Astrocyte of the hippocampus (primary cell): ENCODE results near the gene CTAGE8.
"Not testable (repeated sequence)": the region's sequence is repeated elsewhere in the genome, so short reads cannot be mapped to it uniquely, and the experiment has no call there.

Source experiments
- DNase-seq: peaks from one replicate; pipeline ENCODE4 v3.0.0; 2011; ENCODE audit warnings: low read depth, low spot score

The CTAGE8 gene

GRCh38 chr7:144269188-144269587 lies at the start of gene CTAGE8:
TSS of gene CTAGE8 (minus strand) at chr7:144269288. CDS start at chr7:144269250, 38 bp downstream.
- not testable (repeated sequence) for DNase-seq

GRCh38 chr7:144317537-144317936 lies 48.4 kb upstream of the CTAGE8 start:
- DNase-seq: not testable (repeated sequence)

- not testable (repeated sequence) for DNase-seq
These were observed 42.9 kb upstream of the CTAGE8 start, which contains the start of gene OR2A1 for GRCh38 chr7:144311872-144312469. TSS of gene OR2A1 (plus strand) at chr7:144312419. CDS start at chr7:144318125, 5,706 bp downstream.

DNA sequence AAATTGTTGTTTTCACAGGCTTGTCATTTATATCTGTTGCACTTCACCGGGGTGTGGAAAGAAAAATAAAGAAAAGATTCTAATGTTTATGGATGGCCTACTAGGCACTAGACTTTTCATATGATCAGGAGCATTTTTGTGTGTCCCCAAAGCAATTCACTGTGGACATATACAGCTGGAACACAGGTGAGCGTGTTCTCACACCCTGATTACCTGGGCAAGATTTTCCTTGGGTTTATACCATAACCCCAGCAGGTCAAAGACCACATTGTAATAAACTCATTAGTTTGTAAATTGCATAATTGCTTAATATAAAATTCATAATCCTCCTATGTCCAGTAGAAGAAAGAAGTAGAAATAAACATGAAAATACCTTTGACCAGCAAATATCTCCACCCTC lies 42.1 kb upstream of the CTAGE8 start:
- DNase-seq: not testable (repeated sequence)

GRCh38 chr7:144309702-144310101 lies 40.6 kb upstream of the CTAGE8 start:
- DNase-seq: not testable (repeated sequence)

- not testable (repeated sequence) for DNase-seq
These were observed 36.1 kb upstream of the CTAGE8 start for GRCh38 chr7:144305156-144305555.

DNA sequence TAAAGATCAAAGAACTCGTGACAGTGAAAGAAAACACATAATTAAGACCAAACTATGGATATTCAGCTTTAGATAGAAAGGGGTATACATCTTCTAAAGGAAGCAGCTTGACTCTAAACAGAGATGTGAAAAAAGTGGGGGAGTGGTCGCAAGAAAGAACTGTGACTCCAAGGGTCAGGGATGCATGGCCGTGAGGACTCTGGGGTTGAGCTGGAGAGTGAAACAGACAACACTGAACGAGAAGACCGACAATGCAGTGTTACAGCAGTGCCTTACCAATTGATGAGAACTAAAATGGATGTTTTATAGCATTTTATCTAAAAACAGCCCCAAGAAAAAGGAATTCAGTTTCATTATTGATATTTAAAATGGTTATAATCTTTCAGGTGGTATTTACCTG lies 34.5 kb upstream of the CTAGE8 start:
- DNase-seq: not testable (repeated sequence)

- not testable (repeated sequence) for DNase-seq
These were observed 33.7 kb upstream of the CTAGE8 start for GRCh38 chr7:144302578-144303303.

DNA sequence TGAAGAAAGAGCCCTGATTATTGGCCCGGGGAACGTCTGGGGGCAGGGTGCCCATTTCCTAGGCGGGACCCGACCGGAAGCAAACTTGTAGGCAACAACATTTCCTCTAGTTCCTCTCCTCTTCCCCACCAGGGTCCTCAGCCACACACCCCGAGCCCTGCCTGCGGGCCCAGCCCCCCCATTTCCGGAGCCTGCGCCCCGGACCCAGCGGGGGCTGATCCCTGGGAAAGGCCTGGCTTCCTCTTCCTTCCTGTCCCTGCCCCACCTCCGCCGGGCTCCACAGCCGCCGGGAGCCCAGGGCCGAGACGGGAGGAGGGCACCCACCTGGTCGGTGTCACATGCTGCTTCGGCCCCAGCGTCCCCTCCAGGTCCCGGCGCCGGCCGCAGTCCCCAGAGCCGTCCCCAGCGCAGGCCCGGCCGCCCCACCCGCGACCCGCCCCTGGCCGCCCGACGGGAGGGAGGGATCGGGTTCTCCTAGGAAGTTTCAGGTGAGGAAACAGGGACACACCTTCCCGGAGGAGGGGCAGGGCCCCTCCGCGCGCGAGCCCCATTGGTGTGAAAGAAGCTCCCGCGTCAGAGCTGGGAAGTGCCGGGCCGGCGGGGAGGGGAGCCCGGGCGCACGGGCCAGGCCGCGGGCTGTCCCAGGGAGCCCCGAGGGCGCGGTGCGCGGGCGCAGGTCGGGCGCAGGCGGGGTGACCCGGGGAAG lies 24.9 kb upstream of the CTAGE8 start:
- DNase-seq: not testable (repeated sequence)

DNA sequence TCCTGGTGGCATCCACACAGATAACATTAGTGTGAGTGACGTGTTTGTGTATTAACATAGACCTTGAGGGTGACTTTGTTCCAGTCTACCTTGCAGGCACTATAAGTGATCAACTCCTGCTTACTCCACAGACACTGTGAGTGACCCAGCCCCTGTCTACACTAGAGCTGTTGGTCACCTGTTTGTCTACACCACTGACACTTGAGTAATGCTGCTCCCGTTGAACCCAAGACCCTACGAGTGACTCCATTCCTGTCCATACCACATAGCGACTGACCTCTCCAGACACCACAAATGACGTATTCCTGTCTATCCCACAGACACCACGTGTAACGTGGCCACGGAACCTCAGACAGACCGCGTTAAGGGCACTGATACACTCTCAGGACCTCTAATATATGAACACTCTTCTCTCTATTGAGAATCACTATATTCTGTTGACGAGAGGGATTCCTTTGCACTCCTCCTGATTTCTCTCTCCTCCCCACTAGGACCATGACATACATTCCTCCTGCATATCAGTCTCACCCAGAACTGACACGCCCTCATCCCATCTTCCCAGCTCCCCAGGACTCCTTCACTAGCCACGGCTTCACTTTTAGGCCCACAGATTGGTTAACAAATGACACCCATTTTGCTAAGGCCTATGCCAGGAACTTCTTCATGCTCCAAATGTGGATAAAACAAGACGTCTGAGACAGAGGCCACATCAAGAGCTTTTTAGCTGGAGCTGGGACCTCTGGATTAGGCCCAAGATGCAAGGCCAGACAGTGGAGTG lies 23.5 kb upstream of the CTAGE8 start:
- not testable (repeated sequence) for DNase-seq

DNA sequence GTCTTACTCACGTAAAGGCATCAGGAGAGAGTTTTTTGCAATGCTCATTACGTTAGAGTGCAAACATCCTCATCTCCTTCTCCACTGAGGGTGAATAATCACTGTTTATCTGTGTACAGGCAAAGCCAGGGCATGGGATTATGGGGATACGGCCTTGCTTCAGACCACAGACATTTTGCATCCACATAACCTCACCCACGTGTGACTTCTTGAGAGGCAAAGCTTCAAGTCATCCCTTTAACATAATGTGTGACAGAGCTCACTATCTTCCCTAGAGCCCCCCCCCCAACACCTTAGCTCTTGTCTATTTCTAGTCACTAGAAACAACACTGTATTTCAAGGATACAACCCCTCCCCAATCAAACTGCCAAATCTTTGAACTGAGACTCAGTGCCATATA lies 22.5 kb upstream of the CTAGE8 start:
- DNase-seq: peak; percentile 0

GRCh38 chr7:144287171-144287784 lies 18.2 kb upstream of the CTAGE8 start:
- not testable (repeated sequence) for DNase-seq

- not testable (repeated sequence) for DNase-seq
These were observed 14.6 kb upstream of the CTAGE8 start for GRCh38 chr7:144283716-144284115.

DNA sequence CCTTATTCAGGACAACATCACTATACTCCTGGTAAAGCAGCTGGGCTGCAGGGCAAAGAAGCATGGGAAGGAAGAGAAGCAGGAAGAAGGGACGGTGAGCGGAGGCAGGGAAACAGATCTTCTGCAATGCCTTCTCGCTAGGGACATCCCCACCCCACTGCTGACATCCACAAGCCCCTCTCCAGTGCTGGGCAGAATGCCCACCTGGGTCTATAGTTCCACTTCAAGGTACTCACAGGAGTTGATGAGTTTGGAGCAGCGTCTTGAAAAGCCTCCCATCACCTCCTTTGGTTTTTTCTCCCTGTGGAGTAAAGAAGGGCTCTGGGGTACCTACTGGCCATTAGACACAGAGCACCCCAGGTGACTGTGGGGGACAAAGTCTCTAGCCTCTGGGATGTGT lies 13.4 kb upstream of the CTAGE8 start:
- not testable (repeated sequence) for DNase-seq

GRCh38 chr7:144281981-144282380 lies 12.9 kb upstream of the CTAGE8 start:
- DNase-seq: not testable (repeated sequence)

- not testable (repeated sequence) for DNase-seq
These were observed 10.9 kb upstream of the CTAGE8 start for GRCh38 chr7:144280010-144280409.

DNA sequence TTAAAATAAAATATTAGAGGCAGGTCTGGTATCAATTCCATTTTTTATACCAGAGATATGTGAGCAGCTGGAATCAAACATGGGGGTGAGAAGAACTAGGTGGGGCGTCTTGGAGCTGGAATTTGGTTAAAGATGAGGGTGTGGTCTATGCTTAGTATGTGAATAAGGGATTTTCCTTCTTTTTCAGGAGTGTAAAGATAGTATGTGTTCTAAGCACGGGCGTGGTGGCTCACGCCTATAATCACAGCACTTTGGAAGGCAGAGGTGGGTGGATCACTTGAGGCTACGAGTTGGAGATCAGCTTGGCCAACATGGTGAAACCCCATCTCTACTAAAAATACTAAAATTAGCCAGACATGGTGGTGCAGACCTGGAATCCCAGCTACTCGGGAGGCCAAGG lies 6.2 kb upstream of the CTAGE8 start:
- not testable (repeated sequence) for DNase-seq

DNA sequence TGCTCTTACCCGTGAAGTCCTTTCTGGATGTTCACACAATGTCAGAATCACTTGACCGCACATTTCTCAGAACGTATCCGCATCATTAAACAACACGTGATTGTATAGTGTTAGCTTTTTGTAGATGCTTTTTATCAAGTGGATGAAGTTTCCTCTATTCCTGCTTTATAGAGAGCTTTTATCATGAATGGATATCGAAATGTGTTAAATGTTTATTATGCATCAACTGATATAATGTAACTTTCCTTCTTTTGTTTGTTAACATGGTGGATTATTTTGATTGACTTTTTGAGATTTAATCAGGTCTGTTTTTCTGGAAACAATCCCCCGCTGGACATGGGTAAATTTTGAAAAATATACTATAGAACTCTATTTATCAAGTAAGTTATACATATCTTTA lies 4.4 kb downstream of the CTAGE8 start, which contains the start of gene OR2A7:
TSS of gene OR2A7 (minus strand) at position 101 of the 400 bp plus-strand sequence. CDS start 5,164 bp downstream, outside the sequence.
- not testable (repeated sequence) for DNase-seq

DNA sequence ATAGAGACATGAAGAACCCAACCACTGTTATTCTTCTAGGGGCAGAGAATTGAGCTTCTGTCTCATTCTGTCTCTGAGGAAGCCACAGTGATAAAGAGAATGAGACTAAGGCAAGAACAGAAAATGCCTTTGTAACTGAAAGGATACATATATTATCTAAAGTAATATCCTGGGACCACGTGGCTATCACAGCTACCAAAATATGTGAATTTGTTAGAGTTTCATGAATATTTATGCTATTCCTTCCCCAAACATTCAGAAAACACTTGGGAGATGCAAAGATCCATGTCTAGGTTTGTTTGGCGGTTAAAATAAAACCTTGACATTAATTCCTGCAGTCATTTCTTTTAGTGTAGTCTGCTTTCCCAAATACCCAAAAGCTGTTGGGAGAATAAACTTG lies 7.0 kb downstream of the CTAGE8 start:
- not testable (repeated sequence) for DNase-seq

- not testable (repeated sequence) for DNase-seq
These were observed 10.0 kb downstream of the CTAGE8 start for GRCh38 chr7:144259067-144259466.

DNA sequence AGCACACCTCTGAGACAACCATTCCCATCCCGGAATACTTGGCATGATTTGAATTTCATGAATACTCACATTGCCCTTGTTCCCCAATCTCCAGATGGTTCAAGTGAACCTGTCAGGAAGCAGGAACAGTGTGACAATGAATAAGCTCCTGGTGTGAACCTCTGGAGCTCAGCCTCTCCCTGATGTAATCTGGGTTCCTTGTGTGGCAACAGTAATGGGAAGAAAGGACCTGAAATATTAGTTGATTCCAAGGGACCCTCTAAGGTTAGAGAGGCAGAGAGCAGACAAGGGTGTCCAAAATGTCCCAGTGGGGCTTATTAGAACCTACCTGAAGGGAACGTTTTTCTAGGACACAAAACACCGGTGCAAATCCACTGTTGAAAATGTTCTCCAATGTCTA lies 13.0 kb downstream of the CTAGE8 start:
- no peak for DNase-seq
